DLD1 (cell line): ENCODE data around the gene KCTD8.

Source experiments
- in situ Hi-C: cut with HindIII; loops from 2 replicates; pipeline ENCODE4 v1.10.0; 2017; ENCODE audit warnings: low sequenced_read_pairs

KCTD8 gene

GRCh38 chr4:44448521-44449461 lies at the start of gene KCTD8:
TSS of gene KCTD8 (minus strand) at chr4:44448809.
- in situ Hi-C loops, result no loop called here

GRCh38 chr4:44494810-44495701 lies 46.4 kb upstream of the KCTD8 start:
- in situ Hi-C loops, result no loop called here

GRCh38 chr4:44493924-44494323 lies 45.3 kb upstream of the KCTD8 start:
- in situ Hi-C loops, result no loop called here

GRCh38 chr4:44487341-44487740 lies 38.7 kb upstream of the KCTD8 start:
- in situ Hi-C loops, result no loop called here

- in situ Hi-C loops, result no loop called here
Measured at GRCh38 chr4:44479731-44480130, 31.1 kb upstream of the KCTD8 start.

- in situ Hi-C loops, result no loop called here
Measured at GRCh38 chr4:44462259-44462658, 13.7 kb upstream of the KCTD8 start.

- in situ Hi-C loops, result no loop called here
Measured at GRCh38 chr4:44447563-44448504, 775 bp downstream of the KCTD8 start.

GRCh38 chr4:44446801-44447562 lies 1.6 kb downstream of the KCTD8 start:
- in situ Hi-C loops, result no loop called here

- in situ Hi-C loops, result no loop called here
Measured at GRCh38 chr4:44446191-44446590, 2.4 kb downstream of the KCTD8 start.

GRCh38 chr4:44438687-44439086 lies 9.9 kb downstream of the KCTD8 start:
- in situ Hi-C loops, result no loop called here

- in situ Hi-C loops, result no loop called here
Measured at GRCh38 chr4:44434247-44434646, 14.4 kb downstream of the KCTD8 start.

- in situ Hi-C loops, result no loop called here
Measured at GRCh38 chr4:44425614-44426208, 22.9 kb downstream of the KCTD8 start.

GRCh38 chr4:44422912-44423311 lies 25.7 kb downstream of the KCTD8 start:
- in situ Hi-C loops, result no loop called here

- in situ Hi-C loops, result no loop called here
Measured at GRCh38 chr4:44421330-44422065, 27.1 kb downstream of the KCTD8 start.

GRCh38 chr4:44415251-44415650 lies 33.4 kb downstream of the KCTD8 start:
- in situ Hi-C loops, result no loop called here

GRCh38 chr4:44368413-44369167 lies 80.0 kb downstream of the KCTD8 start:
- in situ Hi-C loops, result no loop called here

- in situ Hi-C loops, result no loop called here
Measured at GRCh38 chr4:44354172-44354571, 94.4 kb downstream of the KCTD8 start.

- in situ Hi-C loops, result no loop called here
Measured at GRCh38 chr4:44351069-44351468, 97.5 kb downstream of the KCTD8 start.
